LNCAP (cell line): ENCODE results near the gene AGTR1.

ENCODE experiments used
- CTCF ChIP-seq: fragments of 450-650 bp; IDR thresholded peaks from 2 replicates; pipeline ENCODE4 v1.5.1; 2017; ENCODE audit warnings: mild to moderate bottlenecking

Gene AGTR1

GRCh38 chr3:148709560-148710253 lies 12.0 kb downstream of the AGTR1 start:
- no peak for TF ChIP-seq CTCF

- TF ChIP-seq CTCF: no peak
Measured at GRCh38 chr3:148710665-148711064, 13.0 kb downstream of the AGTR1 start.

- TF ChIP-seq CTCF: no peak
Measured at GRCh38 chr3:148711981-148712666, 14.4 kb downstream of the AGTR1 start.

- TF ChIP-seq CTCF: no peak
Measured at GRCh38 chr3:148714521-148714920, 16.8 kb downstream of the AGTR1 start.

- no peak for TF ChIP-seq CTCF
Measured at GRCh38 chr3:148716657-148717056, 19.0 kb downstream of the AGTR1 start.

- TF ChIP-seq CTCF: no peak
Measured at GRCh38 chr3:148717885-148718561, 20.3 kb downstream of the AGTR1 start.

GRCh38 chr3:148718982-148719862 lies 21.5 kb downstream of the AGTR1 start:
- TF ChIP-seq CTCF: peak; percentile 80
